HL-60 (cell line): ENCODE measurements around the gene ITIH4.

Experiments used
- DNase-seq, 2 experiments: peaks; one replicate each; pipeline ENCODE4 v3.0.0-alpha.2; 2010 to 2020; ENCODE audit warnings: low read depth in 1 of 2, low spot score in 1 of 2
- H3K27ac ChIP-seq: fragments of 250-450 bp; sonication (Bioruptor Pico); replicated peaks from 2 replicates; pipeline ENCODE4 v1.5.1; 2020; ENCODE audit warnings: mild to moderate bottlenecking, moderate library complexity
- H3K27me3 ChIP-seq: fragments of 250-450 bp; sonication (Bioruptor Pico); 2 replicates; pipeline ENCODE4 v1.5.1; 2021; ENCODE audit warnings: mild to moderate bottlenecking, moderate library complexity; ENCODE audit not compliant: insufficient read depth, poor library complexity, severe bottlenecking
- H3K4me3 ChIP-seq: replicated peaks from 2 replicates; pipeline ENCODE4 v1.5.1; 2011; ENCODE audit warnings: mild to moderate bottlenecking, control low read depth, low read length; ENCODE audit not compliant: insufficient read depth
- GABPA ChIP-seq: IDR thresholded peaks from 2 replicates; pipeline ENCODE4 v1.6.1; 2012; ENCODE audit warnings: low read depth
- POLR2AphosphoS5 ChIP-seq: IDR thresholded peaks from 2 replicates; pipeline ENCODE4 v1.6.1; 2012; ENCODE audit warnings: low read depth
- SPI1 ChIP-seq: IDR thresholded peaks from 2 replicates; pipeline ENCODE4 v1.6.1; 2012; ENCODE audit warnings: low read depth, mild to moderate bottlenecking, borderline replicate concordance
- TF ChIP-seq, protein P1 (sequence below): IDR thresholded peaks from 2 replicates; pipeline ENCODE4 v1.6.1; 2012; ENCODE audit warnings: low read depth; ENCODE audit not compliant: insufficient replicate concordance
- TF ChIP-seq, protein P2 (sequence below): IDR thresholded peaks from one replicate; pipeline ENCODE4 v1.5.1; 2011; ENCODE audit warnings: low read length, control low read depth, inconsistent platforms; ENCODE audit not compliant: insufficient read depth

ITIH4 gene

DNA sequence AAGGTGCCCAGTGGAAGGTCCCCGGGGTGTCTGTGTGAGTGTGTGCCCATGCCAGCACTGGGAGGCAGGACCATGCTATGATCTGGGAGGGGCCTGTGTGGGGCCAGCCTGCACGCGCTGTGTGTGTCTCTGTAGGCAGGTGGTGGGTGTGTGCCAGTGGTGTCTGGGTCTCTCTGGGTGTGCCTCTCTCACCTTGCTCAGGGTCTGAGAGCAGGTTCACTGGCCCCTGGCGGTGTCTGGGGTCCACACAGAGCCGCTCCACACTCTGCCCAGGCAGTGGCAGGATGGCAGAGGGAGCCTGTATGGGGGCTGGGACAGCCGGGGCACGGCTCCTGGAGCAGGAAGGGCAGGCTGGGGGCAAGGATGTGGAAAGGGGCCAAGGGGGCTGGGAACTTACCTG is 12.6 kb downstream of the ITIH4 start:
- Histone ChIP-seq H3K27ac (no peak overlapping the region), H3K4me3 (no peak overlapping the region), H3K27me3 (no peaks in the 10 kb centered on the region)
- TF ChIP-seq GABPA, result no peak
- TF ChIP-seq, protein P1, sequence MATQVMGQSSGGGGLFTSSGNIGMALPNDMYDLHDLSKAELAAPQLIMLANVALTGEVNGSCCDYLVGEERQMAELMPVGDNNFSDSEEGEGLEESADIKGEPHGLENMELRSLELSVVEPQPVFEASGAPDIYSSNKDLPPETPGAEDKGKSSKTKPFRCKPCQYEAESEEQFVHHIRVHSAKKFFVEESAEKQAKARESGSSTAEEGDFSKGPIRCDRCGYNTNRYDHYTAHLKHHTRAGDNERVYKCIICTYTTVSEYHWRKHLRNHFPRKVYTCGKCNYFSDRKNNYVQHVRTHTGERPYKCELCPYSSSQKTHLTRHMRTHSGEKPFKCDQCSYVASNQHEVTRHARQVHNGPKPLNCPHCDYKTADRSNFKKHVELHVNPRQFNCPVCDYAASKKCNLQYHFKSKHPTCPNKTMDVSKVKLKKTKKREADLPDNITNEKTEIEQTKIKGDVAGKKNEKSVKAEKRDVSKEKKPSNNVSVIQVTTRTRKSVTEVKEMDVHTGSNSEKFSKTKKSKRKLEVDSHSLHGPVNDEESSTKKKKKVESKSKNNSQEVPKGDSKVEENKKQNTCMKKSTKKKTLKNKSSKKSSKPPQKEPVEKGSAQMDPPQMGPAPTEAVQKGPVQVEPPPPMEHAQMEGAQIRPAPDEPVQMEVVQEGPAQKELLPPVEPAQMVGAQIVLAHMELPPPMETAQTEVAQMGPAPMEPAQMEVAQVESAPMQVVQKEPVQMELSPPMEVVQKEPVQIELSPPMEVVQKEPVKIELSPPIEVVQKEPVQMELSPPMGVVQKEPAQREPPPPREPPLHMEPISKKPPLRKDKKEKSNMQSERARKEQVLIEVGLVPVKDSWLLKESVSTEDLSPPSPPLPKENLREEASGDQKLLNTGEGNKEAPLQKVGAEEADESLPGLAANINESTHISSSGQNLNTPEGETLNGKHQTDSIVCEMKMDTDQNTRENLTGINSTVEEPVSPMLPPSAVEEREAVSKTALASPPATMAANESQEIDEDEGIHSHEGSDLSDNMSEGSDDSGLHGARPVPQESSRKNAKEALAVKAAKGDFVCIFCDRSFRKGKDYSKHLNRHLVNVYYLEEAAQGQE, result no peak
- TF ChIP-seq POLR2AphosphoS5, result no peak
- TF ChIP-seq SPI1, result no peak
- TF ChIP-seq, protein P2, sequence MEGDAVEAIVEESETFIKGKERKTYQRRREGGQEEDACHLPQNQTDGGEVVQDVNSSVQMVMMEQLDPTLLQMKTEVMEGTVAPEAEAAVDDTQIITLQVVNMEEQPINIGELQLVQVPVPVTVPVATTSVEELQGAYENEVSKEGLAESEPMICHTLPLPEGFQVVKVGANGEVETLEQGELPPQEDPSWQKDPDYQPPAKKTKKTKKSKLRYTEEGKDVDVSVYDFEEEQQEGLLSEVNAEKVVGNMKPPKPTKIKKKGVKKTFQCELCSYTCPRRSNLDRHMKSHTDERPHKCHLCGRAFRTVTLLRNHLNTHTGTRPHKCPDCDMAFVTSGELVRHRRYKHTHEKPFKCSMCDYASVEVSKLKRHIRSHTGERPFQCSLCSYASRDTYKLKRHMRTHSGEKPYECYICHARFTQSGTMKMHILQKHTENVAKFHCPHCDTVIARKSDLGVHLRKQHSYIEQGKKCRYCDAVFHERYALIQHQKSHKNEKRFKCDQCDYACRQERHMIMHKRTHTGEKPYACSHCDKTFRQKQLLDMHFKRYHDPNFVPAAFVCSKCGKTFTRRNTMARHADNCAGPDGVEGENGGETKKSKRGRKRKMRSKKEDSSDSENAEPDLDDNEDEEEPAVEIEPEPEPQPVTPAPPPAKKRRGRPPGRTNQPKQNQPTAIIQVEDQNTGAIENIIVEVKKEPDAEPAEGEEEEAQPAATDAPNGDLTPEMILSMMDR, result no peak
- no peak for DNase-seq

DNA sequence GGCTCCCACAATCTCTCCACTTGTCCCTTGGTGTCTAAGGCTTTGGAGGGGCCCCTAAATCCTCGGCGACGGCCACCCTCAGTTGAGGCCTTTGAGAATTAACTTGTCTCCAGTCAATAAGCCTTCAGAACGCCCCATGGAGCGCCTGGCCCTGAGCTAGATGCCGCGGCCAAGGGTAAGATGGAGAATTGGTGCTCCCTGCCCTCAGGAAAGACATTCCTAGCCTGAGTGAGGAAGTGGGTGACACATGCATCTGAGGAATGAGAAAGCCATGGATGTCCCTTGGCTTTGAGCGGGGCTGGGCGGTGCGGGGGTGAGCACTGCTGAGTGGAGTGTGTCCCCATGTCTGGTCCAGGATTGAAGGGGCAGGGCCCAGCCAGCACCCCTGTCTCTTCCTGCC is 13.3 kb downstream of the ITIH4 start:
- Histone ChIP-seq H3K27me3 (no peaks in the 10 kb centered on the region), H3K4me3 (no peak overlapping the region), H3K27ac (no peak overlapping the region)
- DNase-seq, result no peak
- TF ChIP-seq, protein P2, result no peak
- TF ChIP-seq SPI1, result no peak
- no peak for TF ChIP-seq GABPA

DNA sequence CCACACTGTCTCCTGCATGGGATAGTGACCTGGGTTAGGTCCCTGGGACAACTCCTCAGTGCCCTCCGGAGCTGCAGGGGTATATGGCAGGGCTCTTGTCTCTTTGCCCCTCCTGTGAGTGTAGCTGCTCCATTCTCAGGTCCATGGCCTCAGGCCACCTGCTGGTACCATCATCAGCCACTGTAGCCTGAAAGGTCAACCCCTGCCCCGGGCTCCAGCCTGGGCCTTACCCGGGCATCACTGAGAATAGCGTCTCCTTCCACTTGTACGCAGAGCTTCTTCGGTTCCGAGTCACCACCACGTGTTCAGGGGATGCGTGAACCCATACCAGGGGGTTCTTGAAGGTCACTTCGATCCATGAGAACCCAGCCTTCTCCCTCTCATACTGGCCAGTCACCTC is 13.8 kb downstream of the ITIH4 start:
- H3K27ac ChIP-seq, result no peak overlapping the region
- H3K27me3 ChIP-seq, result no peaks in the 10 kb centered on the region
- DNase-seq, result no peak
- H3K4me3 ChIP-seq, result no peak overlapping the region
- TF ChIP-seq GABPA (no peak), POLR2AphosphoS5 (no peak), SPI1 (no peak)
- TF ChIP-seq, protein P1, result no peak
- TF ChIP-seq, protein P2, result no peak

DNA sequence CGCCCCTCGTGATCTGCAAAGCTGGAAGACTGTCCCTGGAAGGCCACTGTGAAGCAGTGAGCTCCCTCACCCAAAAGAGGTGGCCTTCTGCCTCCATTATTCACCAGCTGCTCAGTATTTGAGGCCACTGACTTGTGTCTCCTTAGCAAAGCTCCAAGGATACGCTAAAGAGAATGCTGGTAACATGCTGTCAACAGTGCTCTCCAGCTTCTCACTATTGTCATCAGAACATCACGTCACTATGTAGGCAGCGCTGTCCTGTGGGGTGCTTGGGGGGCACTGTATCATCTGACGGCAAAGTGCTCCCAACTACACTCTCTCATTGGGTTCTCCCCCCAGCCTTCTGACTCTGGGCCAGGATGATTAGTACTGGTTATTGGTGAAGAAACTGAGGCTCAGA is 14.3 kb downstream of the ITIH4 start:
- Histone ChIP-seq H3K4me3 (no peak overlapping the region), H3K27ac (no peak overlapping the region), H3K27me3 (no peaks in the 10 kb centered on the region)
- TF ChIP-seq GABPA (no peak), SPI1 (no peak), POLR2AphosphoS5 (no peak)
- TF ChIP-seq, protein P2, result no peak
- TF ChIP-seq, protein P1, result no peak
- no peak for DNase-seq
